NCI-H187 treated with DMSO at 0.1 percent for 48 hours (cell line): ENCODE data around the gene LMTK2.
"Not testable (repeated sequence)": the region's sequence is repeated elsewhere in the genome, so short reads cannot be mapped to it uniquely, and the experiment has no call there.

ENCODE experiments used
- DNase-seq: peaks from one replicate; lab custom pipeline; 2025; lab: John Stamatoyannopoulos, UW

The LMTK2 gene

DNA sequence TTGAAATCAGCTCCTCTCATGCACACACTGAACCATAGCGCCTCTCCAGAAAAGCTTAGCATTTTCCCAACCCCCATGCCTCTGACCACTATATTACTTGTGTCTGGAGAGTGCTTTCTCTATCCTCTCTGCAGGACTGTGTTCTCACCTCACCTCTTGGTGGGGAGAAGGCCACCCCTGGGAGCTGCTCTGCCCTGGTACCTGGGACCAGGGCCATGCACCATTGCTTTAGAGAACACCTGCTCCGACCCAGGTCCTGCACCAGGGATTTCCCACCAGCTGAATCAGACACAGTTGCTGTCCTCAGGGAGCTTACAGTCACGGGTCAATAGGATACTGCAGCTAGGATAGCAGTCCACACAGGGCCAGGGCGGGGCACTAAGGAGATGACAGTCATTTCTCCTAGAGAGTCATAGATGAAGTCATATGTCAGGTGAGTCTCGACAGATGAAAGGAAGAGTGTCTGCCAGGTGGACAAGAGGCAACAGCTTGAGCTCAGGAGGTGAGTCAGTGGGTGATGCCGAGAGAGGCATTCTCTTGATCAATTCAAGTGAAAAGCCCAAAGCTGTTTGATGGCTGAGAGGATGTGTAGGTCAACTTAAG lies 619 bp upstream of the LMTK2 start:
- DNase-seq, result no peak

DNA sequence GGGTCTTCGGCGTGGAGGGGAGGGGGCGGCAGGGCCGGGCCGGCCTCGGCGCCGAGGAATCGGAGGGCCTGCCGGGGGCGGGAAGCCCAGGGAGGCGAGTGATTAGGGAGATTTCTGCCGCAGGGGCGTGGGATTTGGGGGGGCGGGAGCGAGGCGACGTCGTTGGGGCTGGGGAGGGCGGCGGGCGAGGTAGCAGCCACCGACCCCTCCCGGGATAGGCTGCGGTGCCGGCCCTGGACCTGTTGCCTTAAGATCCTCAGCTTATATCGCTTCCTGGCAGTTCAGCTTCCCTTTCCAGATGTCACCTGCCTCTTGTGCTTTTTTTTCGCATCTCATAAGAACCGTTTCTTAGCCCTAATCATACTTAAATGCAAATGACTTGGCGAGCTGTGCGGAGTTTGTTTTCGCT lies 655 bp downstream of the LMTK2 start:
- no peak for DNase-seq

- no peak for DNase-seq
These were observed 3.8 kb downstream of the LMTK2 start for GRCh38 chr7:98110249-98111022.

DNA sequence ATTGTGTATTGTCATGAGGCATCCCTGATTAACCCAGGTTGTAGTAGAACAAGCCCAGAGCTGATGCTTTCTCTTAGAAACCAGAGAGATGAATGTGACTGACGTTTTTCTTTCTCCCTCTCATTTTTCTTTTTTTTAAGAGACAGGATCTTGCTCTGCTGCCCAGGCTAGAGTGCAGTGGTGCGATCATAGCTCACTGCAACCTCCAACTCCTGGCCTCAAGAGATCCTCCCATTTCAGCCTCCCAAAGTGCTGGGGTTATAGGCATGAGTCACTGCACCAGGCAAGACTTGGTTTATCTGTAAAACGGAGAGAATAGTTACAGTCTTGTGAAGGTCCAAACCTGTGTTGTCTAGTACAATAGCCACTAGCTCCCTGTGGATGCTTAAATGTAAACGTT lies 5.4 kb downstream of the LMTK2 start:
- DNase-seq, result no peak

GRCh38 chr7:98115746-98116525 lies 9.3 kb downstream of the LMTK2 start:
- DNase-seq, result no peak

- no peak for DNase-seq
These were observed 10.2 kb downstream of the LMTK2 start for GRCh38 chr7:98116656-98117461.

DNA sequence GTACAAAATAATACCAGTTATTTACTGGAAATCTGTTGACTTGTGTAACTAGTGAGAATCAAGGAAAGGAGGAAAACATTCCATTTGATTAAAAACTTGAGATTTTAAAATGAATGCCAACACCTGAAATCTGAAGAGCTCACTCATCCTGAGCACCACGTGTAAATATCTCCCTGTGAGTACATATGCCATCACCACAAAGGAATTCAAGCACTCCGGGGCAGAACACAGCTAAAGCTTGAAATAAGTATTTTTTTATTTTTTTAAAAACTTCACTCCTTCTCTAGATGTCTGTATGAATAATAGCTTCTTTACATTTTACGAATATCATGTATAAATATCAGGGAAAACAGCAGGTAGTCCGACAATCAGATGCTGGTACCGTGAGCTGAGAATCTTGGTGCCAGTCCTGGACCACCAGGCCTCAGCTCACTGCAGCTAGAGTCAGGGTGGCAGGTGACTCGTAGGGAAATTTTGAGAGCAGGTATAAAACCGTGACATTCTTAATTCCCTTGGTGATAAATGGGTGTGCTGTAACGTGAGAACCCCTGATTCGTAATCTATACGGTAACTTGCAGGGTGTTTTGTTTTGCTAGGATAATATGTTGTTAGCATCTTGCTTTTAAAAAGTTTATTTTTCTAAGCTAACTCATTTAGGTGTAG lies 12.7 kb downstream of the LMTK2 start:
- DNase-seq, result no peak

GRCh38 chr7:98120559-98120958 lies 13.9 kb downstream of the LMTK2 start:
- DNase-seq, result no peak

DNA sequence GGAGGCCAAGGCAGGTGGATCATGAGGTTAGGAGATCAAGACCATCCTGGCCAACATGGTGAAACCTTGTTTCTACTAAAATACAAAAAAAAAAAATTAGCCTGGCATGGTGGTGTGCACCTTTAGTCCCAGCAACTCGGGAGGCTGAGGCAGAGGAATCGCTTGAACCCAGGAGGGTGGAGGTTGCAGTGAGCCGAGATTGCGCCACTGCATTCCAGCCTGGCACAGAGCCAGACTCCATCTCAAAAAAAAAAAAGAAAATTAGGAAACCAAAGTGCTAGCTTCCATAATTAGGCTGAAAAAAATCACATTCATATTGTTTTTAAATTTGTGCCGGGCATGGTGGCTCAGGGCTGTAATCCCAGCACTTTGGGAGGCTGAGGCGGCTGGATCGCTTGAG lies 14.7 kb downstream of the LMTK2 start:
- not testable (repeated sequence) for DNase-seq

DNA sequence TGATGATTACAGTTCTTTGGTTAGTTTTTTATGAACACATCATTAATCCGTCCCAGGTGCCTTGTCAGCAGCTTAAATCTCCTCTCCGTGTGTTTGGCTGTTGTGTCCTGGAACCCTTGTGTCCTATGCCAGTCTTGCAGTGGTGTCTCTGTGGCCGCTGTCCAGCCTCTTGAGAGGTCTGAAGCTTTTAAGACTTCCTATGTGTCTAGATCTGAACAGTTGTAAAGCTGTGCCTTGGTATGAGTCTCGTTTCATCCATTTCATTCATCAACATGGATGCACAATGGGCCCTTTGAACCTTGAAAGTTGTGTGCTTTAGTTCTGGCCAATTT lies 16.7 kb downstream of the LMTK2 start:
- DNase-seq, result no peak

- no peak for DNase-seq
These were observed 19.1 kb downstream of the LMTK2 start for GRCh38 chr7:98125759-98126158.

DNA sequence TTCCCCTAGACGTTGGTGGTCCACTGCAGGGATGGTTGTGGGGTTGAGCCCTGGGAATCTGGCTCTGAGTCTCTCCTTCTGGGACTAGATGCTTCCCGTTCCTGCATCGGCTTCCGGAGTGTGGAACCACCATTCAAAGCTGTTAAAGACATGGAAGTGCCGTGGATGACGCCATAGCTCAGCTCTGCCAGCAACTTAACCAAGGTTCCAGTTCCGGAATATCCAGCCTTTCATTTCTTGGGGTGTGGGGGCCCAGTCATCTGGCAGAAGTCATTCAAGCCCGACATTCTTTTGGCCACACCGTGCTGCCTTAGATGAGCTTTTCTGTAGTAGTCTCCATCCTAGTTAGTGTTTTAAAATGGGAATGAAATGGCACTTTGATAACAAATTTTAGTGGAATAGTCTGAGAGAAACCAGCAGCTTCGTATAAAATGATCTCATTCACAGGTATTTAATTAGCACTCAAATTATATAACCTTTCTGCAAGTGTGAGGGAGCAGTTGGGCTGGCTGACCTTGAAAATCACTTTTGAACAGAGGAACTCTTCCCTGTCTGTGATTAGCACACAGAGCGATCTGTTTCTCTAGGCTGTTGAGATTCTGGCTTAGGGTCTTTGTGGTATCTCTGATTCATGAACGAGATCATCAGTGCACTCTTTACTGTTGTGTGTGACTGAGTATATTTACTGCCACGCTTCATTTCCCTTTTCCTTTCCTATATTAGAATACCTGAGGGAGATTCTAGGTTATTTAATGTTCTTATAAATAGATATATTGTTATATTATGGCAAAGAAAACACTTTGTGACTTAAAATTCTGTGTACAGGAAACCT lies 19.9 kb downstream of the LMTK2 start:
- no peak for DNase-seq

GRCh38 chr7:98128346-98128745 lies 21.7 kb downstream of the LMTK2 start:
- DNase-seq, result no peak

- no peak for DNase-seq
These were observed 24.3 kb downstream of the LMTK2 start for GRCh38 chr7:98130959-98131358.

DNA sequence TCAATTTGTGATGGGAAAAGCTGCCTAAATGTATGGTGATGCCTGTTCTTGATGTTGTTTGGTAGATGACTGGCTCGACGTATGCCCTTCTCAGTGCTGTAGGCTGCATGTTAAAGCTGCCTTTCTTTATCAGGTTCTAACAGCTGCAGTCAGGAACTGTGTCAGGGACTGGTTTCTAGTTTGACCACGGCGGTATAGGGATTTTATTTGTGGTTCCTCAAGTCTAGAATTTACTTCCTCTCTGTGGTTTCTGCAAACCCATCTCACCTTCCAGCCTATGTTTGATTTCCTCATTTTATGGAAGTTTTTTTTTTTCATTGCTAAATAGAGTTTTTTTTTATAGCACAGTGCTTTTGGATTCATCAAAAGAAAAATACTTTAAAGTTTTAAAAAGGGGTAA lies 26.5 kb downstream of the LMTK2 start:
- DNase-seq, result no peak

DNA sequence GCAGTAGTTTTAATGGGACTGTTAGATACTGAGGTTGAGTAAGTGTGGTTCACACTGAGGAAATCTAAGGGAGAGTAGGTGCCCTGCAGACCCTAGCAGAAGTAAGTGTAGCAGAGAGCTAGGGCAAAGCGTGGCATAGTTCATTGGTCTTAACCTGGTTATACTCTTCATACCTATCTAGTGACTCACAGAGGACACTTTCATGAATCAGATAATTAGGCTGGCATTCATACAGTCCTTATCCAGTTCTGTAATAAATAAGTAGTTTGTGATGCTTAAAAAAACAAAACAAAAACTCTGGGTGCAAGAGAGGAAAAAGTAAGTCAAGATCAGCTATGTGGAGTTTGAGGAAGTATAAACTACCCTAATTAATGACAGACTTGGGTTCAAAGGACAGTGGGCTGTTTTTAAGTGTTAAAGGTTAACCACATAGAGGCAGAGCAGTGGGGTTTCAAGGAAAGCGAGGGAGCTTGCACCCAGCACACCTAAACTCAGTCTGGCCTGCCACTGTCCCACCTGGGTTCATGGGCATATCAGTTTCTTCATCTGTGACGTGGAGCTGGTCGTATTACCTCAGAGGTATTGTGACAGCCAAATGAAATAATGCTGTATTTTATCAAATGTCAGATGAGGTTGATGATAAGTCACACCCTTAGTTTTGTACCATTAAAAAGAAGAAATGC lies 27.1 kb downstream of the LMTK2 start:
- DNase-seq, result no peak

GRCh38 chr7:98134420-98135228 lies 28.0 kb downstream of the LMTK2 start:
- no peak for DNase-seq

DNA sequence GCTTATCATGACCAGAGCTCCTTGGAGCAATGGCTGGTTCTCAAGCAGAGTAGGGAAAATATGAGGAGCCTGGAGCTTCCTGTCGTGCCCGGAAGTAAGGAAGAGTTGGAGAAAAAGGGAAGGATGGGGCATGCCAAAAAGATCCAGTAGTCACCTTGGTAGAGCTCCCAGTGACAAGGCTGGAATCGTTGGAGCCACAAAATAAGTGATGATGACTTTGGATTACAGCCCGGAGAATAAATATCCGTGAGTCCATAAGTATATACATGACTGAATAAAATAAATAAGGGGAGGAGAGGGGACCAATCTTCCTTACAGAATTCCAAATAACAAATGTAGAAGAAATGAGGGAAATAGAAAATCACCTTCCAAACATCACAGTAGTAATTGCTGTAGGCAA lies 29.3 kb downstream of the LMTK2 start:
- no peak for DNase-seq

DNA sequence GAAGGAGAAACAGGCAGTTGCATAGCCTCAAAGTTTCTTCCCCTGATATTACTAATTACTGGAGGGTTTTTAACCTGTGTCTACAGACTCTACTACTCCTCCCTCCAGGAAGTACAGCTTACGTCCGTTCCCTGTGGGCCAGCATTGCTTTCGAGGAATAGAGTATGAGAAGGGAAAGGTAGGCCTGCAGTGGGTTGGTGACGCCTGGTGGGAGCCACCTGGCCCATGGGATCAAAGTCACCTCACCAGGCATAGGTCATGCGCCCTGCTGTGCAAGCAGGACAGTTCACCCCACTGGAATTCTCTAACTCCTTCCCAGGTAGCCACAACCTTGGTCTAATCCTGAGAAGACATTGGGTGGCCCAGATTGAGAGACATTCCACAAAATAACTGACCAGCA lies 29.8 kb downstream of the LMTK2 start:
- DNase-seq, result no peak
